Large intestine (tissue), 3 donors: ENCODE data around the gene VAPB. TPM values are rescaled to one million over a fixed set of nuclear protein-coding genes. Genes with fewer than 3 reads are reported as not detected.

Experiments used
- DNase-seq, 2 donors: peaks; one replicate each; pipeline versions ENCODE4 v3.0.0 to v3.0.0-alpha.2; 2013
- H3K27ac ChIP-seq: one replicate; pipeline ENCODE4 v1.5.1; 2013; ENCODE audit warnings: low read length
- H3K27me3 ChIP-seq: 2 replicates; pipeline ENCODE4 v1.6.1; 2013; ENCODE audit warnings: low read length; ENCODE audit not compliant: control insufficient read depth, insufficient read depth
- H3K36me3 ChIP-seq: 2 replicates; pipeline ENCODE4 v1.6.1; 2013; ENCODE audit warnings: low read length; ENCODE audit not compliant: control insufficient read depth, insufficient read depth
- H3K4me1 ChIP-seq: one replicate; pipeline ENCODE4 v1.6.1; 2013; ENCODE audit warnings: low read length; ENCODE audit not compliant: control insufficient read depth, insufficient read depth
- H3K4me3 ChIP-seq: one replicate; pipeline ENCODE4 v1.5.1; 2013; ENCODE audit warnings: low read length
- H3K9me3 ChIP-seq: one replicate; pipeline ENCODE4 v1.6.1; 2013; ENCODE audit warnings: mild to moderate bottlenecking, low read depth, low read length, moderate library complexity; ENCODE audit not compliant: control insufficient read depth
- WGBS: methylation state at CpG from one replicate; pipeline ENCODE4 v1.1.5; 2013; ENCODE audit warnings: low lambda C conversion rate; ENCODE audit not compliant: insufficient coverage; 5-methylcytosine and 5-hydroxymethylcytosine counted together
- polyA plus RNA-seq: library from polyadenylated mRNA; unstranded; fragments of 120-200 nt; gene quantifications from one replicate; pipeline ENCODE4 v1.2.1, GENCODE V29; 2013

The VAPB gene
- polyA plus RNA-seq, 1 donor = 39.2 TPM

- DNase-seq = no peak
- Histone ChIP-seq H3K27ac (no peak overlapping the region), H3K4me3 (no peak overlapping the region), H3K36me3 (no peaks in the 10 kb centered on the region), H3K9me3 (no peaks in the 10 kb centered on the region), H3K4me1 (no peaks in the 10 kb centered on the region), H3K27me3 (peaks cover 3% of the 10 kb centered on the region)
- WGBS = no CpG with 5 or more reads among the region's 19 CpGs
Observed at GRCh38 chr20:58470336-58471192, 81.5 kb downstream of the VAPB start.

- no peaks in the 10 kb centered on the region for H3K9me3 ChIP-seq
- peak; percentile 58 to 59 for DNase-seq
- H3K4me3 ChIP-seq = no peak overlapping the region
- H3K4me1 ChIP-seq = no peaks in the 10 kb centered on the region
- no peaks in the 10 kb centered on the region for H3K36me3 ChIP-seq
- no peak overlapping the region for H3K27ac ChIP-seq
- H3K27me3 ChIP-seq = peaks cover 3% of the 10 kb centered on the region
- WGBS = no CpG with 5 or more reads among the region's 26 CpGs
Observed at GRCh38 chr20:58471193-58472164, 82.5 kb downstream of the VAPB start.

GRCh38 chr20:58472273-58473018, 83.4 kb downstream of the VAPB start:
- H3K9me3 ChIP-seq = no peaks in the 10 kb centered on the region
- no peaks in the 10 kb centered on the region for H3K36me3 ChIP-seq
- DNase-seq = no peak
- no peak overlapping the region for H3K4me3 ChIP-seq
- no peak overlapping the region for H3K27ac ChIP-seq
- WGBS = no CpG with 5 or more reads among the region's 20 CpGs
- H3K4me1 ChIP-seq = no peaks in the 10 kb centered on the region
- no peaks in the 10 kb centered on the region for H3K27me3 ChIP-seq

- Histone ChIP-seq H3K27ac (no peak overlapping the region), H3K27me3 (no peaks in the 10 kb centered on the region), H3K4me1 (no peaks in the 10 kb centered on the region), H3K4me3 (no peak overlapping the region), H3K9me3 (peaks cover 6% of the 10 kb centered on the region), H3K36me3 (no peaks in the 10 kb centered on the region)
- no CpG with 5 or more reads among the region's 13 CpGs for WGBS
- DNase-seq = no peak
Observed at GRCh38 chr20:58473453-58474425, 84.7 kb downstream of the VAPB start.

- Histone ChIP-seq H3K27me3 (no peaks in the 10 kb centered on the region), H3K4me3 (no peak overlapping the region), H3K9me3 (peaks cover 6% of the 10 kb centered on the region), H3K4me1 (no peaks in the 10 kb centered on the region), H3K27ac (no peak overlapping the region), H3K36me3 (no peaks in the 10 kb centered on the region)
- no CpG with 5 or more reads among the region's 10 CpGs for WGBS
- DNase-seq = no peak
Observed at GRCh38 chr20:58475466-58475865, 86.4 kb downstream of the VAPB start.

DNA sequence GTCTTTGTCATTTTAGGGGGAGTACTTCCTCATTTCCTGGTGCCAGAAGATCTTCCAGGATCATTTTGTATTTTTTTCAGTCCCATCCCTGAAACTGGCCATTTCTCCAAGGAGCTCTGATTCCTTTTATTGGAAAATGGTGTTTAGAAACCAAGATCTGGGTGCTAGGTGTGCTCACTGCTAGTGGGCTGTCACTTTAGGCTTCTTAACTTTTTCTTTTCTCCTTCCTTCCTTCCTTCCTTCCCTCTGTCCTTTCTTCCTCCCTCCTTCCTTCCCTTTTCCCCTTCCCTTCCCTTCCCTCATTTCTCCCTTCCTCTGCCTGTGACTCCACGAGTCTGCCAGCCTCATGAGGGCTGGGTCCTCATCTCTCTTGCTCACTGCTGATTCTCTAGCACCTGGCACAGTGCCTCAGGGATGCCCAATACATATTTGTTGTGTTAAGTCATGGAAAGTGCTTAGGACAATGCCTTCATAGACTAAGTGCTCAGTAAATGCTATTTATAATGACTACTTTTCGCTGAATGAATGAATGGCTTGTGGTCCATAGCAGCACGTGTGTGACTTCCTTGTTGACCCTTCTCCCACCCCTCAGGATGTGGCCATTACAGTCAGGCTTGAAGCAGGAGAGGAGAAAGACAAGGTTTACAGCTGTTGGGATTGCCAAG, 89.2 kb downstream of the VAPB start:
- WGBS = no CpG with 5 or more reads among the region's 3 CpGs
- Histone ChIP-seq H3K27ac (no peak overlapping the region), H3K36me3 (no peaks in the 10 kb centered on the region), H3K4me3 (no peak overlapping the region), H3K27me3 (no peaks in the 10 kb centered on the region), H3K9me3 (peaks cover 6% of the 10 kb centered on the region), H3K4me1 (no peaks in the 10 kb centered on the region)
- no peak for DNase-seq

DNA sequence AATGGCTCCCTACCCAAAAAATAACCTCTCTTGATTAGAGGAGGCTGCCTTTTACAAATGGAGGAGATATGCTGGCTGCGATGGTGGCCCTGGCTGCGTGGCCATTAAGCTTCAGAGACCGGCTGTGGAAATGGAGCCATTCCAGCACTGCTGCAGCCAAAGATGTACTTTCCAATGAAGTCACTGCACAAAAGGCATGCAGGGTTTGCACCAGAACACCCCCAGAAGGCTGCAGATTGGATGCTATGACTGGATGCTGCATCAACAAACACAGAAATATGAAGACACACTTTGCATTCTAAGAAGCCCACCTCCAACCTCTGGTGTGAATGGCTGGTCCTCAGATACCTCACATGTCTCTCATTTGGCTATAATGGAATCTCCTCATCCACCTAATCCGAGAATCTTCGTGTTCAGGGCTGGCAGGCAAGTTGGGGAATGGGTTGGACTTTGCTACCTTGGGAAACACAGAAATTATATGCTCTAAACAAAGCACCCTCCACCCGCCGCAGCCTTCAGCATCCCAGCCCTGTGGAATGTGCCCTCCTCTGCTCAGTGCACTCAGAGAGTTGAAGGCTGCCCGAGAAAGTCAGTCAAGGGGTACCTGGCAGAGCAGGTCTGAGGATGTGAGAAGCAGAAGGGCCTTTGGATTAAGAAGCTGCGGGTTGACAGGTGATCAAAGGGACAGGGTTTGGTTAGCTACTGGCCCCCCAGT, 90.9 kb downstream of the VAPB start:
- H3K4me3 ChIP-seq = no peak overlapping the region
- H3K9me3 ChIP-seq = peaks cover 6% of the 10 kb centered on the region
- no peak overlapping the region for H3K27ac ChIP-seq
- H3K36me3 ChIP-seq = no peaks in the 10 kb centered on the region
- no peak for DNase-seq
- WGBS = no CpG with 5 or more reads among the region's 9 CpGs
- no peaks in the 10 kb centered on the region for H3K4me1 ChIP-seq
- no peaks in the 10 kb centered on the region for H3K27me3 ChIP-seq

- no peak overlapping the region for H3K4me3 ChIP-seq
- no peak for DNase-seq
- WGBS = no CpG with 5 or more reads among the region's 16 CpGs
Observed at GRCh38 chr20:58480551-58481336, 91.7 kb downstream of the VAPB start.

More at GRCh38 chr20:58480551-58481336, 91.7 kb downstream of the VAPB start:
- H3K4me1 ChIP-seq = no peaks in the 10 kb centered on the region
- no peaks in the 10 kb centered on the region for H3K27me3 ChIP-seq
- peaks cover 6% of the 10 kb centered on the region for H3K9me3 ChIP-seq
- no peaks in the 10 kb centered on the region for H3K36me3 ChIP-seq
- H3K27ac ChIP-seq = no peak overlapping the region
